Cardiac fibroblast (primary cell): ENCODE results near the gene ASTN2.

Source experiments
- DNase-seq, 2 donors: peaks; one replicate each; pipeline versions ENCODE4 v3.0.0 to v3.0.0-alpha.2; 2010; ENCODE audit warnings: low read depth in 2 of 2
- H3K4me3 ChIP-seq, 2 donors: replicated peaks in 1 of 2; 1 replicate in 1 of 2; 2 replicates in 1 of 2; pipeline ENCODE4 v1.5.1; 2011; ENCODE audit warnings: low read depth in 2 of 2, low read length in 2 of 2, mild to moderate bottlenecking in 2 of 2, moderate library complexity in 1 of 2
- TF ChIP-seq, protein P1 (sequence below): IDR thresholded peaks from one replicate; pipeline ENCODE4 v1.5.1; 2011; ENCODE audit warnings: low read depth, mild to moderate bottlenecking, low read length, inconsistent platforms

ASTN2 gene

DNA sequence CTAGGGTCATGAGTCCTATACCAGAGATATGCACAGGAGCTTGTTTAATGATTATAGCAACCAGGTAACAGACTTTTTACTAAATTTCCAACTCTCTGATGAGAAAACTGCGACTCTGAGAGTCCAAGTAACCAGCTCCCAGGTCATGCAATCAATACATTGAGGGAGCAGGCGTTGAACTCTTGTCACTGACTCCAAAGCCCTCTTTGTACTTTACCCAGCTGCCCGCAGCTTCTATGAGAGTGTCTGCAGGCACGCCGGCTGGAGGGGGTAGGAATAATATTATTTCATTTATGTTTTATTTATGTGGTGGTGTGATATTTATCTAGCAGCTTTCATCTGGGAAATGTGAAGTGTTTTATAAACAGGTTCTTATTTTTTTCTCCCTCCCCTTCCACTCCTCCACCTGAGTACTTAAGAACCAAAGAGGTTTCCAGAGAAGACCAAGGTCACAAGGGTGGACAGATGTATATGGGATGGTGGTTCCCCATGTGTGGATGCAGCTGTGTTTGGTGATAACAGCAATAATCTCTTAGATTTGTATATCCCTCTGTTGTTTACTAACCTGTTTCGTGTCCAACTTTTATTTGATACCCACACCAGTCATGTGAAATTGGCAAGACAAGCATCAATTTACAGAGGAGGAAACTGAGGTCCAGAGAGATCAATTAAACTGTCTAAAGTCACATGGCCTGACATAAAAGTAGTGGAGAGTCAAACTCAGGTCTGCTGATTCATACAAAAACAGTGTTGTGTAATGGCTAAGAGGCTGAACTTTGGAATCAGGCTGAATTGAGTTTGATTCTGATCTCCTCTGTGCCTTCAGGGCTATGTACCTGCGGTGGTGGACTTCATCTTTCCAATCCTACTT, 867.9 kb downstream of the ASTN2 start:
- DNase-seq = peak; percentile 34 to 62
- H3K4me3 ChIP-seq = no peak overlapping the region
- TF ChIP-seq, protein P1, sequence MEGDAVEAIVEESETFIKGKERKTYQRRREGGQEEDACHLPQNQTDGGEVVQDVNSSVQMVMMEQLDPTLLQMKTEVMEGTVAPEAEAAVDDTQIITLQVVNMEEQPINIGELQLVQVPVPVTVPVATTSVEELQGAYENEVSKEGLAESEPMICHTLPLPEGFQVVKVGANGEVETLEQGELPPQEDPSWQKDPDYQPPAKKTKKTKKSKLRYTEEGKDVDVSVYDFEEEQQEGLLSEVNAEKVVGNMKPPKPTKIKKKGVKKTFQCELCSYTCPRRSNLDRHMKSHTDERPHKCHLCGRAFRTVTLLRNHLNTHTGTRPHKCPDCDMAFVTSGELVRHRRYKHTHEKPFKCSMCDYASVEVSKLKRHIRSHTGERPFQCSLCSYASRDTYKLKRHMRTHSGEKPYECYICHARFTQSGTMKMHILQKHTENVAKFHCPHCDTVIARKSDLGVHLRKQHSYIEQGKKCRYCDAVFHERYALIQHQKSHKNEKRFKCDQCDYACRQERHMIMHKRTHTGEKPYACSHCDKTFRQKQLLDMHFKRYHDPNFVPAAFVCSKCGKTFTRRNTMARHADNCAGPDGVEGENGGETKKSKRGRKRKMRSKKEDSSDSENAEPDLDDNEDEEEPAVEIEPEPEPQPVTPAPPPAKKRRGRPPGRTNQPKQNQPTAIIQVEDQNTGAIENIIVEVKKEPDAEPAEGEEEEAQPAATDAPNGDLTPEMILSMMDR = no peak

DNA sequence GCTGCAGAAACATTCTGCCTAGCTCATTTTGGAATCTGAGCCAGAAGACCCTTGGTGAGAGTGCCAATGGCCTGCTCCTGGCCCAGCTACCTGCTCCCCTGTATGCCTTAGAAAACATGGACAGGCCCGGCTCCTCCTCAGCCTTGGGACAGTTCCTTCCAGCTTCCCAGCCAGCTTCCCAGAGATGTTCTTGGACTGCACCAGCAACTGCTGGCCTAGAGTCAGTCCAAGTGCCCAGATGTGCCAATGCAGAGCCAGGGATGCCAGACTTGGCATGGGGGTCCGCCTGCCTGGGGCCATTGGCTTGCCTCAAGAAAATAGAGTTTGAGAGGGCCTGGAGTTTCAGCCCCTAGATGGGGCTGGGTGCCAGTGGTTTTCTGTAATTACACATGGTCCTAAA, 870.0 kb downstream of the ASTN2 start:
- no peak for DNase-seq
- no peak overlapping the region for H3K4me3 ChIP-seq
- TF ChIP-seq, protein P1 = no peak

DNA sequence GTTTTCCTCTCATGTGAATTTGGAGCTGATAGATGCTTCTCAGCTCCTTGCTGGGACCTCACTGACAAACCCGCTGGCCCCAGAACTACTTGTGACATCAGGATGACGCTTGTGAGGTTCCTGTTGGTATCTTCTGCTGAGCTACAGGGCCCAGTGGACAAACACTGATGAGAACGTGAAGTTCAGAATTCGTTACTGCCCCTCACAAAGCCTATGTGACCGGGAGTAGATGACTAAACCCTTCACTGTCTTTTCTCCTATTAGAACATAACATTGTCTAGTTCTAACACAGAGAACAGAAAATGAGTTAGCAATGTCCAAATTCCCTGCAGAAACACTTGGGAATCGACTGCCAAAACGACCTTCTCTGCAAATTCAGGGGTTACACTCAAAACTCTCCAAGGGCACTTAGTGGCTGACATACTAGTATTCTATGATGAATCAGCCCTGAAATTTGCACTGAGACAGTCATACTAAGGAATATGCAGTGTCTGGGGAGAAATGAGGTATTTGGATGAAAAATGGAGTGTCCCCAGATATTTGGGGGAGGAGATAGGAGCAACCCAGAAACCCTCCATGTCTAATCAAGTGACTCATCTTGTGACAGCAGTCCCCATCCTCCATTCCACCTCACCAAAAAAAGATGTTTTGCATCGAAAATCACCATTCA, 871.0 kb downstream of the ASTN2 start:
- TF ChIP-seq, protein P1 = no peak
- peak; percentile 78 to 93 for DNase-seq
- peak overlapping the region in 1 of 2 donors; percentile 33 for H3K4me3 ChIP-seq

DNA sequence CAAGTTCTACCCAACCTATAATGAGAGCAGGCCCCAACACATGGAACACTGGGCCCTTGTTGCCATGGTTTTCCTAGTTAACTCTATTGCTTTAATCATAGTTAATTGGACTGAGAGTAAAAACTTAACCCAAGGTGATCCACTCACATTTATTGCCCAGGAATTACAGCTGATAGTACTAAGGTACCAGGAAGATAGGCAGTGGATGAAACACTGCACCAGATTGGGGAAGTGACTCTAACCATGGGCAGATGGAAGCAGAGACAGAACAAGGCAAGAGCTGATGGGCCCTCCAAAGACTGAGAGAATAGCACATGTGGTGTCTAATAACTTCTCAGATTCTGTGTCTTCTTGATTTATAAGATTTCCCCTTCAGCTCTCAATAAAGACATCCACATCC, 873.5 kb downstream of the ASTN2 start:
- TF ChIP-seq, protein P1 = no peak
- DNase-seq = no peak
- no peak overlapping the region for H3K4me3 ChIP-seq

DNA sequence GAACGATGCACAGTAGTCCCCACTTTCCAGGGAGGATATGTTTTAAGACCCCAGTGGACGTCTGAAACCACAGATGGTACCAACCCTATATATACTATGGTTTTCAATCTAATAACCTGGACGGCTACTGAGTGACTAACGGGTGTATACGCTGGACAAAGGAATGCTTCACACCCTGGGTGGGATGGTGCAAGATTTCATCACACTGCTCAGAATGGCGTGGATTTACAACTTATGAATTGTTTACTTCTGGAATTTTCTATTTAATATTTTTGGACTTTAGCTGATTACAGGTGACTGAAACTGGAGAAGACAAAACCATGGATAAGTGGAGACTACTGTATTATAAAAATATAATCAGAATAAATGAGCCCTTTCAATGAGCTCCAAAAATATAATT, 875.3 kb downstream of the ASTN2 start:
- H3K4me3 ChIP-seq = no peak overlapping the region
- TF ChIP-seq, protein P1 = no peak
- DNase-seq = no peak

DNA sequence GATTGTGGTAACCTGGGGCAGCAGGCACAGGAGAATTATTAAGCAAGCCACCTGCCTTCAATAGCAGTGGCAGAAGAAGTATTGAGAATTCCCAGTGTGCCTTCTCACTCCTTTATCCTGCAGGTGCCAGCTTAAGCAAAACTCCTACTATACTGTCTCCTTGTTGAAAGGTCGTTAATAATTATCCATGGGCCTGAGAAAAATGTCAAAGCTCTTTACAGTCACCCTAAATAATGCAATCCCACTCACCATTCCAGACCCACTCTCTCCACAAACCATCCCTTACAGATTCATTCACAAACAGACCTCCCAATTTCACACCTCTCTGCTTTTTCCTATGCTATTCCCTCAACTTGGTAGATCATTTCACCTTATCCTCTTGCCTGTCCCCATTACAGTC, 889.2 kb downstream of the ASTN2 start:
- DNase-seq = no peak
- TF ChIP-seq, protein P1 = no peak
- no peak overlapping the region for H3K4me3 ChIP-seq
